ENCODE measurements around the gene KRT85.

Gene KRT85

DNA sequence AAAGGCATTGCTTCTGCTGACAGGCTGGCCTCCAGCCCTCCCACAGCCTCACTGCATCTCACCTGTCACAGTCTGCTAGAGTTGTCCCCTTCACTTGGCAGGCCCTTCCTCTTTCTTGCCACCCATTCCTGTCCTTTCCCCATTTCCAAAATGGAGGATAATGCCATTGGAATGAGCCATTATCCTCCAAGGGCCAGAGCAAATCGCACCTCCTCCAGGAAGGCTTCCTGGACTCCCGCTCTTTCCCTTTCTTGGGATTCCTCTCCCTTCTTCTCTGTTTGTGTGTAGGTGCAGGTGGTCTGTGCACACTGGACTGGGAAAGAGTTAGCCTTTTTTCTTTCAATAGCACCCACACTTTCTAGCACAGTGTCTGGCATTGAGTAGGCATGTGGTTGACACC, 35.1 kb upstream of the KRT85 start:
- no peak for TF ChIP-seq ZFX (IDR thresholded peaks at IDR 0.05; ENCODE audit: borderline replicate concordance)
- TF ChIP-seq, protein P1, sequence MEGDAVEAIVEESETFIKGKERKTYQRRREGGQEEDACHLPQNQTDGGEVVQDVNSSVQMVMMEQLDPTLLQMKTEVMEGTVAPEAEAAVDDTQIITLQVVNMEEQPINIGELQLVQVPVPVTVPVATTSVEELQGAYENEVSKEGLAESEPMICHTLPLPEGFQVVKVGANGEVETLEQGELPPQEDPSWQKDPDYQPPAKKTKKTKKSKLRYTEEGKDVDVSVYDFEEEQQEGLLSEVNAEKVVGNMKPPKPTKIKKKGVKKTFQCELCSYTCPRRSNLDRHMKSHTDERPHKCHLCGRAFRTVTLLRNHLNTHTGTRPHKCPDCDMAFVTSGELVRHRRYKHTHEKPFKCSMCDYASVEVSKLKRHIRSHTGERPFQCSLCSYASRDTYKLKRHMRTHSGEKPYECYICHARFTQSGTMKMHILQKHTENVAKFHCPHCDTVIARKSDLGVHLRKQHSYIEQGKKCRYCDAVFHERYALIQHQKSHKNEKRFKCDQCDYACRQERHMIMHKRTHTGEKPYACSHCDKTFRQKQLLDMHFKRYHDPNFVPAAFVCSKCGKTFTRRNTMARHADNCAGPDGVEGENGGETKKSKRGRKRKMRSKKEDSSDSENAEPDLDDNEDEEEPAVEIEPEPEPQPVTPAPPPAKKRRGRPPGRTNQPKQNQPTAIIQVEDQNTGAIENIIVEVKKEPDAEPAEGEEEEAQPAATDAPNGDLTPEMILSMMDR (IDR thresholded peaks at IDR 0.05): no peak
- H3K27ac ChIP-seq: no peak overlapping the region

DNA sequence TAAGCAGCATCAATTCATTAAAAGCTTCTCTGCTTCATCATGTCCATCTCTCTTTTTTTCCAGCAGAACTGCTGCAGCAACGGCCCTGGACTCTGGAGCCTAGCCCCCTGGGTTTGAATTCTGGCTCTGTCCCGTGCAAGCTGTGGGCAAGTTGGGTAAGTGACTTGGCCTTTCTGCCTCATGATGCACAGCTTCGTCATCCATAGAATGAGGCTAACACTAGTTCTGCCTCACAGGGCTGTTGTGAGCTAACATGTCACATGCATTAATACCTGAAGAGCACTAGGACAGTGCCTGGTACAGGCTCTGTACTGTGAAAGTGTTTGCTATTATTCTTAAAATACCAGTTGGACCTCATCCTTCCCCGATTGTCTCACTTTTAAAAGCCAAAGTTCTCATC, 34.6 kb upstream of the KRT85 start:
- no peak for TF ChIP-seq ZFX (IDR thresholded peaks at IDR 0.05; ENCODE audit: borderline replicate concordance)
- TF ChIP-seq, protein P1 (IDR thresholded peaks at IDR 0.05): no peak

DNA sequence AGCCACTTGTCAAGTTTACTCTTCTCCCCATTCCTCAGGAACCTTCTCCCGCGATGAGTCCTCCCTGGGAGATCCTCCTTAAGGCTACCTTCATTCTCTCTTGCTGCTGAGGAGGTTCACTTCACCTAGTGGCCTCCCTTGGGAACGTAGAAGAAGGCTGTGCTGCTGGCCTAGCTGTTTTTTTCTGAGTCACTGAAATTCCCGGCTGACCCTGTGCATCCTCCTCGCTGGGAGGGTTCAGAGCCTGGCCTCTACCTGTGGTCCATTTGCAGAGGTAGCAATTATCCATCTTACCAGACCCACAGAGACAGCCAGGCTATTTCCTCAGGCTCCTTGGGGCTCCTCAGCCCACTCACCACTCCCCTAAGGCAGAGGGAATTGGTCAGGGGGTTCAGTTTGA, 34.2 kb upstream of the KRT85 start:
- H3K27ac ChIP-seq: no peak overlapping the region
- TF ChIP-seq ZFX (IDR thresholded peaks at IDR 0.05; ENCODE audit: borderline replicate concordance): no peak
- TF ChIP-seq, protein P1 (IDR thresholded peaks at IDR 0.05): no peak

More for the DNA sequence above, 34.6 kb upstream of the KRT85 start:
- H3K27ac ChIP-seq: no peak overlapping the region

DNA sequence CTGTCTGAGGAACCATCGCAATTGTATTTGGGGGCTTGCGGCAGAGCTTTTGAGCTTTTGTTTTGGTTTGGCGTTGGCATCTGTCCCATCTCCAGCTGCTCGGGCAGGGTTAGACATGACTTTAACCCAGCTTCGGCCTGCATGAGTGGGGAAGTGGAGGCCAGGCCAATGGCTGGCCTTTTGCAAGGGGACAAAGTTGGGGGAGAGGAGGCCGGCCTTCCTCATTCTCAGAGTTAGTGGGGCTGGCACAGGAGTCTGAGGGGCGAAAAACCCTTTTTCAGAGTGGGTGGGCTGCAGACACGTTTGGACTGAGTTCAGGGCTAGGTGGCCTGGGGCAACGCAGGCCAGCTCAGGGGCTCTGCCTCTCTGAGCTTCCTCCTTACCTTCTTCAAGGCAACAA, 33.6 kb upstream of the KRT85 start:
- H3K27ac ChIP-seq: no peak overlapping the region
- TF ChIP-seq, protein P1 (IDR thresholded peaks at IDR 0.05): no peak
- no peak for TF ChIP-seq ZFX (IDR thresholded peaks at IDR 0.05; ENCODE audit: borderline replicate concordance)

DNA sequence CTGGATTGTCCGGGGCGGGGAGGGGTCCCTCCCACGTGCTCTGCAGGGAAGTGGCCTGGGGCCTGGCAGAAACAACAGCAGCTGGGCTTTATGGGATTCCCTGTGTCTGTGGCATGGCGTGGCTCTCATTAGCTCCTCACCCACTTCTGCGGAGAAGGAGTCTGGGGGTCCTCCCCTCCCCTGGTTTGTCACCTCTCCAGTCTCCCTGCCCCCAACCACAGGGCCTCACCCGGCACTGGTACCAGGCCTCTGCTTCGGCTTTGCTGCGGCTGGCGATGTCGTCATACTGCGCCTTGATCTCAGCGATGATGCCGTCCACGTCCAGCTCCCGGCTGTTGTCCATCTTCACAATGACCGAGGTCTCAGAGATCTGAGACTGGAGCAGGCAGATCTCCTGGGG, 32.5 kb upstream of the KRT85 start:
- no peak overlapping the region for H3K27ac ChIP-seq
- TF ChIP-seq, protein P1 (IDR thresholded peaks at IDR 0.05): no peak
- TF ChIP-seq ZFX (IDR thresholded peaks at IDR 0.05; ENCODE audit: borderline replicate concordance): no peak

DNA sequence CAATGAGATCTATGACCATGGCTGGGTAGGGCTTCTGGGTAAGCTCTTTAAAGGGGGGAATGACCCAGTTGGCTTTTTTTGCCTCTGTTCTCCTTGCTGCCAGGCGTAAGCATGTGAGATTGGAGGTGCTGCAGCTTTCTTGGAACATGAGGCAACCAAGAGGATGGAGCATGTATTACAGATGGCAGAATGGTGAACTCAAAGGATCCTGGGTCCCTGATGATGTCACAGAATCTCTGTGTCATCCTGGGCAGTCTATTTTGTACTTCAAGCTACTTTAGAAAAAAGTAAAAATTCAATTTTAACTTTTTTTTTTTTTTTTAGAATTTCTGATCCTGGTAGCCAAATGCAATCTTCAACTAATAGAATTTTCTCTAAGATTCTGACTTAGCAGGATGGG, 30.9 kb upstream of the KRT85 start:
- TF ChIP-seq, protein P1 (IDR thresholded peaks at IDR 0.05): no peak
- TF ChIP-seq ZFX (IDR thresholded peaks at IDR 0.05; ENCODE audit: borderline replicate concordance): no peak
- H3K27ac ChIP-seq: no peak overlapping the region

DNA sequence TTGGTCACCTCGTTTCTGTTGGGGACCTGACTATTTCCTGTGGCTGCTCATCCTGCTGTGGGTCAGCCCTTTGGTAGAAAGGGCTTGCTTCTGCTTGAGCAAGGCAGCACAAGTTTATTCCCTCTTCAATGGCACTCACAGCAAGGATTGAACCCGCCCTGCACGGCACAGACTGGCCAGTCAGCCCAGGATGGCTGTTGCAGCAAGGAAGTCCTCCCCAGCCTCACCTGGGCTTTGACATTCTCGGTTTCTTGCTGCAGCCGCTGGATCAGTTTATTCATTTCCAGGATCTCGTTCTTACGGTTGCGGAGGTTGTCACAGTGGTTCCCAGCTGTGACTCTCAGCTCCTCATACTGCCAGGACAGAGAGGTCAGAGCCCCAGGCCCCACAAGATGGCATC, 29.4 kb upstream of the KRT85 start:
- H3K27ac ChIP-seq: no peak overlapping the region
- TF ChIP-seq, protein P1 (IDR thresholded peaks at IDR 0.05): no peak
- TF ChIP-seq ZFX (IDR thresholded peaks at IDR 0.05; ENCODE audit: borderline replicate concordance): no peak

Data from 22Rv1 (cell line).